Activated naive CD8-positive, alpha-beta T cell treated with anti-CD3 and anti-CD28 coated beads, Interleukin-2, amount 10 ng/mL, durations not matched to agents 7 days and 5 days (primary cell): ENCODE results near the gene CRYAA. TPM values are rescaled to one million over a fixed set of nuclear protein-coding genes. Genes with fewer than 3 reads are reported as not detected.
"Not testable (repeated sequence)": the region's sequence is repeated elsewhere in the genome, so short reads cannot be mapped to it uniquely, and the experiment has no call there.

Experiments used
- ATAC-seq: fragments of 150-1000 bp; cut with Tn5 transposase; one replicate; pipeline ENCODE4 v1.10.0; 2021; ENCODE audit warnings: low read depth, moderate library complexity
- POLR2A ChIA-PET: fragments of 350-600 bp; sonication (Branson Sonifier 250); formaldehyde crosslinking; loops from one replicate; lab custom pipeline; 2021; ENCODE audit warnings: antibody characterized with exemption; lab: Charles Lee
- DNase-seq: peaks from one replicate; pipeline ENCODE4 v3.0.0; 2021
- H3K27ac Mint-ChIP-seq: one replicate; pipeline ENCODE4 v1.8.0; 2022; ENCODE audit warnings: mild to moderate bottlenecking, mixed read lengths
- H3K27me3 Mint-ChIP-seq: one replicate; pipeline ENCODE4 v1.8.0; 2022; ENCODE audit warnings: mild to moderate bottlenecking, moderate library complexity, mixed read lengths
- H3K36me3 Mint-ChIP-seq: one replicate; pipeline ENCODE4 v1.8.0; 2021; ENCODE audit warnings: mild to moderate bottlenecking, mixed read lengths
- H3K4me1 Mint-ChIP-seq: one replicate; pipeline ENCODE4 v1.8.0; 2021; ENCODE audit warnings: mixed read lengths
- H3K4me3 Mint-ChIP-seq: one replicate; pipeline ENCODE4 v1.8.0; 2022; ENCODE audit warnings: mild to moderate bottlenecking, moderate library complexity, mixed read lengths
- H3K9me3 Mint-ChIP-seq: one replicate; pipeline ENCODE4 v1.8.0; 2021; ENCODE audit warnings: mixed read lengths
- total RNA-seq, 2 experiments: library from RNA; stranded (reverse); gene quantifications; one replicate each; pipeline ENCODE4 v1.2.3, GENCODE V29; 2021

The CRYAA gene
- total RNA-seq, 2 experiments from 2014 or later = not detected

GRCh38 chr21:43165734-43166133 is 3.1 kb upstream of the CRYAA start:
- H3K4me3 Mint-ChIP-seq, H3K4me1 Mint-ChIP-seq, DNase-seq, H3K36me3 Mint-ChIP-seq, ATAC-seq, H3K27me3 Mint-ChIP-seq, POLR2A ChIA-PET, H3K27ac Mint-ChIP-seq, H3K9me3 Mint-ChIP-seq: not testable (repeated sequence)

- H3K27me3 Mint-ChIP-seq, H3K36me3 Mint-ChIP-seq, DNase-seq, H3K9me3 Mint-ChIP-seq, H3K27ac Mint-ChIP-seq, H3K4me1 Mint-ChIP-seq, ATAC-seq, POLR2A ChIA-PET, H3K4me3 Mint-ChIP-seq: not testable (repeated sequence)
These were observed 550 bp downstream of the CRYAA start for GRCh38 chr21:43169230-43169886.

GRCh38 chr21:43169891-43170290 is 1.1 kb downstream of the CRYAA start:
- ATAC-seq, H3K36me3 Mint-ChIP-seq, H3K9me3 Mint-ChIP-seq, H3K27me3 Mint-ChIP-seq, H3K4me3 Mint-ChIP-seq, H3K27ac Mint-ChIP-seq, H3K4me1 Mint-ChIP-seq, DNase-seq, POLR2A ChIA-PET: not testable (repeated sequence)

GRCh38 chr21:43172812-43173211 is 4.0 kb downstream of the CRYAA start:
- H3K4me3 Mint-ChIP-seq, H3K4me1 Mint-ChIP-seq, H3K9me3 Mint-ChIP-seq, ATAC-seq, H3K27ac Mint-ChIP-seq, H3K27me3 Mint-ChIP-seq, POLR2A ChIA-PET, DNase-seq, H3K36me3 Mint-ChIP-seq: not testable (repeated sequence)

GRCh38 chr21:43173438-43173837 is 4.6 kb downstream of the CRYAA start:
- ATAC-seq, H3K27ac Mint-ChIP-seq, H3K36me3 Mint-ChIP-seq, H3K4me1 Mint-ChIP-seq, POLR2A ChIA-PET, H3K27me3 Mint-ChIP-seq, H3K9me3 Mint-ChIP-seq, H3K4me3 Mint-ChIP-seq: not testable (repeated sequence)
- peak; percentile 32 for DNase-seq

- H3K36me3 Mint-ChIP-seq, ATAC-seq, H3K27ac Mint-ChIP-seq, H3K4me3 Mint-ChIP-seq, H3K4me1 Mint-ChIP-seq, POLR2A ChIA-PET, H3K27me3 Mint-ChIP-seq, H3K9me3 Mint-ChIP-seq: not testable (repeated sequence)
- DNase-seq = peak; percentile 10
These were observed 5.1 kb downstream of the CRYAA start for GRCh38 chr21:43173930-43174329.

- H3K27me3 Mint-ChIP-seq, H3K27ac Mint-ChIP-seq, H3K4me3 Mint-ChIP-seq, H3K9me3 Mint-ChIP-seq, DNase-seq, H3K36me3 Mint-ChIP-seq, POLR2A ChIA-PET, H3K4me1 Mint-ChIP-seq, ATAC-seq: not testable (repeated sequence)
These were observed 6.2 kb downstream of the CRYAA start for GRCh38 chr21:43174998-43175397.

- H3K27ac Mint-ChIP-seq, H3K4me3 Mint-ChIP-seq, DNase-seq, H3K36me3 Mint-ChIP-seq, H3K27me3 Mint-ChIP-seq, H3K9me3 Mint-ChIP-seq, POLR2A ChIA-PET, H3K4me1 Mint-ChIP-seq: not testable (repeated sequence)
- ATAC-seq = peak; percentile 33
These were observed 7.8 kb downstream of the CRYAA start for GRCh38 chr21:43176621-43177020.

- H3K4me3 Mint-ChIP-seq, H3K9me3 Mint-ChIP-seq, H3K27ac Mint-ChIP-seq, H3K36me3 Mint-ChIP-seq, POLR2A ChIA-PET, H3K4me1 Mint-ChIP-seq, H3K27me3 Mint-ChIP-seq, DNase-seq: not testable (repeated sequence)
- peak; percentile 85 for ATAC-seq
These were observed 8.5 kb downstream of the CRYAA start for GRCh38 chr21:43177043-43177906.

- H3K36me3 Mint-ChIP-seq, POLR2A ChIA-PET, H3K4me3 Mint-ChIP-seq, H3K27me3 Mint-ChIP-seq, DNase-seq, H3K9me3 Mint-ChIP-seq, H3K27ac Mint-ChIP-seq, ATAC-seq, H3K4me1 Mint-ChIP-seq: not testable (repeated sequence)
These were observed 9.5 kb downstream of the CRYAA start for GRCh38 chr21:43178175-43178826.

GRCh38 chr21:43181033-43181432 is 12.2 kb downstream of the CRYAA start:
- DNase-seq, H3K27ac Mint-ChIP-seq, H3K36me3 Mint-ChIP-seq, H3K4me3 Mint-ChIP-seq, H3K9me3 Mint-ChIP-seq, H3K4me1 Mint-ChIP-seq, POLR2A ChIA-PET, ATAC-seq, H3K27me3 Mint-ChIP-seq: not testable (repeated sequence)

GRCh38 chr21:43187268-43187667 is 18.5 kb downstream of the CRYAA start:
- H3K4me3 Mint-ChIP-seq, POLR2A ChIA-PET, DNase-seq, H3K36me3 Mint-ChIP-seq, H3K9me3 Mint-ChIP-seq, ATAC-seq, H3K27me3 Mint-ChIP-seq, H3K27ac Mint-ChIP-seq: not testable (repeated sequence)
- peaks cover 11% of the 10 kb centered on the region for H3K4me1 Mint-ChIP-seq

- peaks cover 2% of the 10 kb centered on the region for H3K9me3 Mint-ChIP-seq
- ATAC-seq (no peak), DNase-seq (peak; percentile 4)
- POLR2A ChIA-PET = no interaction called here
- H3K27me3 Mint-ChIP-seq = peaks cover 8% of the 10 kb centered on the region
- H3K4me3 Mint-ChIP-seq = no peak overlapping the region
- no peaks in the 10 kb centered on the region for H3K36me3 Mint-ChIP-seq
- H3K4me1 Mint-ChIP-seq = peaks cover 14% of the 10 kb centered on the region
- no peak overlapping the region for H3K27ac Mint-ChIP-seq
These were observed 18.9 kb downstream of the CRYAA start for GRCh38 chr21:43187715-43188114.
